ENCODE data around the gene GIT2. TPM values are rescaled to one million over a fixed set of nuclear protein-coding genes. Genes with fewer than 3 reads are reported as not detected.

The GIT2 gene
- total and polyA plus RNA-seq, 10 of the 15 experiments (the other 5 are each of a cell fraction or from before 2014, with no cell fraction given): 9.1 to 49.9 (median 43.9) TPM

GRCh38 chr12:109962398-109962797, 33.8 kb downstream of the GIT2 start:
- no peaks in the 10 kb centered on the region for H3K79me2 ChIP-seq (ENCODE audit: control insufficient read depth, insufficient read depth, low read length)
- in situ Hi-C loops (cut with MboI) (no loop called here), intact Hi-C loops (cut with micrococcal nuclease; ENCODE audit: unreplicated experiment) (no loop called here)
- ChIA-PET POLR2A (no interaction called here), SMC1A (ENCODE audit: uncharacterized antibody, unreplicated experiment) (no interaction called here), CTCF (no interaction called here), RAD21 (ENCODE audit: unreplicated experiment) (no interaction called here)
- no peaks in the 10 kb centered on the region for H3K9me3 ChIP-seq (replicated peaks; ENCODE audit: control insufficient read depth, insufficient read depth, low read length)
- BruUV-seq (replicated peaks): no TSS peak
- H3K4me2 ChIP-seq (ENCODE audit: control insufficient read depth, insufficient read depth): no peak overlapping the region
- no peak for TF ChIP-seq YBX1 (IDR thresholded peaks at IDR 0.05)
- no peak for TF ChIP-seq BRCA1 (IDR thresholded peaks at IDR 0.05; ENCODE audit: low read depth, low read length)
- no peak for TF ChIP-seq CBX3 (IDR thresholded peaks at IDR 0.05; ENCODE audit: borderline replicate concordance, low read depth)
- TF ChIP-seq CBX5 (IDR thresholded peaks at IDR 0.05; ENCODE audit: low read depth): no peak
- no peak for TF ChIP-seq ETV6 (conservative IDR thresholded peaks at IDR 0.05 in 1 of 2, IDR thresholded peaks at IDR 0.05 in 1 of 2; ENCODE audit: borderline replicate concordance in 1 of 2, low read depth in 1 of 2)
- no peak for TF ChIP-seq SREBF2 (IDR thresholded peaks at IDR 0.05; ENCODE audit: low read length)
- TF ChIP-seq SIN3A (IDR thresholded peaks at IDR 0.05; ENCODE audit: low read depth, low read length): no peak
- TF ChIP-seq POLR2AphosphoS5 (IDR thresholded peaks at IDR 0.05; ENCODE audit: low read length): no peak
- TF ChIP-seq FOXK2 (IDR thresholded peaks at IDR 0.05): no peak
- no peak for TF ChIP-seq CHD1 (IDR thresholded peaks at IDR 0.05; ENCODE audit: low read depth, low read length)
- TF ChIP-seq TCF12 (IDR thresholded peaks at IDR 0.05; ENCODE audit: low read depth, low read length): no peak
- TF ChIP-seq MYB (IDR thresholded peaks at IDR 0.05; ENCODE audit: borderline replicate concordance, low read depth, low read length): no peak
- TF ChIP-seq NFYB (IDR thresholded peaks at IDR 0.05; ENCODE audit: insufficient read depth, low read depth, low read length): no peak
- TF ChIP-seq ZNF592 (IDR thresholded peaks at IDR 0.05): no peak
- TF ChIP-seq NKRF (conservative IDR thresholded peaks at IDR 0.05): no peak
- TF ChIP-seq SP1 (IDR thresholded peaks at IDR 0.05; ENCODE audit: low read depth, low read length): no peak
- TF ChIP-seq STAT1 (conservative IDR thresholded peaks at IDR 0.05): no peak
- TF ChIP-seq GATAD2B (conservative IDR thresholded peaks at IDR 0.05; ENCODE audit: low read depth): no peak
- H3K9ac ChIP-seq (ENCODE audit: control insufficient read depth, insufficient read depth, low read length): no peak overlapping the region
- DNase-seq (ENCODE audit: low read depth, low spot score) (no peak), ATAC-seq (no peak), FAIRE-seq (no peak)
- peaks cover under 1% of the 10 kb centered on the region for H3K4me1 ChIP-seq (ENCODE audit: control insufficient read depth, insufficient read depth, low read length)
- H2AFZ ChIP-seq (ENCODE audit: control insufficient read depth, low read depth, low read length): no peak overlapping the region
- no peaks in the 10 kb centered on the region for H3K27me3 ChIP-seq (replicated peaks in 1 of 2; ENCODE audit: control insufficient read depth in 2 of 2, insufficient read depth in 2 of 2, low read length in 1 of 2)
- H3K27ac ChIP-seq (ENCODE audit: control insufficient read depth, insufficient read depth): no peak overlapping the region
- H3K36me3 ChIP-seq (ENCODE audit: control insufficient read depth in 2 of 2, insufficient read depth in 2 of 2, low read length in 1 of 2): peaks cover 17 to 21% of the 10 kb centered on the region in 2 experiments
- WGBS (ENCODE audit: insufficient coverage, insufficient replicate concordance, low lambda C conversion rate, missing lambda C conversion rate): 47% methylated on average over 3 of the region's 3 CpGs
- no peaks in the 10 kb centered on the region for H4K20me1 ChIP-seq (ENCODE audit: control insufficient read depth, insufficient read depth)
- H3K4me3 ChIP-seq: no peak overlapping the region
